ENCODE measurements around the gene YTHDC2.

The YTHDC2 gene

GRCh38 chr5:113606298-113607134 is 93.0 kb downstream of the YTHDC2 start:
- DNase-seq = peak; percentile 63 to 79 (median 72)

GRCh38 chr5:113607361-113607760 is 93.9 kb downstream of the YTHDC2 start:
- DNase-seq = peak in 1 of 4 experiments; percentile 27

GRCh38 chr5:113608113-113608596 is 94.7 kb downstream of the YTHDC2 start:
- no peak for DNase-seq

- peak in 2 of 4 experiments; percentile 64 to 75 for DNase-seq
Observed at GRCh38 chr5:113612060-113612496, 98.6 kb downstream of the YTHDC2 start.

- no peak for DNase-seq
Observed at GRCh38 chr5:113614191-113614590, 100.7 kb downstream of the YTHDC2 start.

GRCh38 chr5:113615708-113616107 is 102.2 kb downstream of the YTHDC2 start:
- DNase-seq = no peak

GRCh38 chr5:113617191-113617796 is 103.8 kb downstream of the YTHDC2 start:
- no peak for DNase-seq

GRCh38 chr5:113632996-113633395 is 119.5 kb downstream of the YTHDC2 start:
- peak; percentile 14 to 83 (median 58) for DNase-seq

GRCh38 chr5:113634957-113635356 is 121.5 kb downstream of the YTHDC2 start:
- DNase-seq = no peak

- no peak for DNase-seq
Observed at GRCh38 chr5:113641715-113642114, 128.2 kb downstream of the YTHDC2 start.

All from suppressor macrophage (primary cell).